Measurements from ENCODE around the gene POTEG.
"Not testable (repeated sequence)": the region's sequence is repeated elsewhere in the genome, so short reads cannot be mapped to it uniquely, and the experiment has no call there.

GRCh38 chr14:19372813-19373500, 61.2 kb downstream of the POTEG start:
- TF ChIP-seq CTCF (IDR thresholded peaks at IDR 0.05; ENCODE audit: low read length); EZH2 (IDR thresholded peaks at IDR 0.05; ENCODE audit: borderline replicate concordance, low read length): not testable (repeated sequence)
